IMR-90 (cell line): Measurements from ENCODE around the gene RAB5B. TPM values are rescaled to one million over a fixed set of nuclear protein-coding genes. Genes with fewer than 3 reads are reported as not detected.

Source experiments
- MXI1 ChIP-seq: IDR thresholded peaks from 2 replicates; pipeline ENCODE4 v1.6.1; 2012; ENCODE audit warnings: low read depth, mild to moderate bottlenecking, low read length, moderate library complexity, borderline replicate concordance
- polyA plus RNA-seq, 3 experiments: library from polyadenylated mRNA; depleted of rRNA; stranded (reverse); fragments of >200 nt; gene quantifications; 2 replicates each; pipeline ENCODE4 v1.2.3, GENCODE V29; 2012; ENCODE audit warnings: low replicate concordance in 1 of 3
- total RNA-seq: library from RNA; depleted of rRNA; stranded (reverse); fragments of >200 nt; gene quantifications from 2 replicates; pipeline ENCODE4 v1.2.3, GENCODE V29; 2012
- TF ChIP-seq, protein P1 (sequence below): fragments of 150-350 bp; IDR thresholded peaks from 2 replicates; pipeline ENCODE4 v1.6.1; 2017; ENCODE audit warnings: mild to moderate bottlenecking, antibody characterized with exemption, low read length, low read depth

RAB5B gene
- total and polyA plus RNA-seq, 2 of the 4 experiments (the other 2 are of a cell fraction), result 56.5 to 99.2 TPM

DNA sequence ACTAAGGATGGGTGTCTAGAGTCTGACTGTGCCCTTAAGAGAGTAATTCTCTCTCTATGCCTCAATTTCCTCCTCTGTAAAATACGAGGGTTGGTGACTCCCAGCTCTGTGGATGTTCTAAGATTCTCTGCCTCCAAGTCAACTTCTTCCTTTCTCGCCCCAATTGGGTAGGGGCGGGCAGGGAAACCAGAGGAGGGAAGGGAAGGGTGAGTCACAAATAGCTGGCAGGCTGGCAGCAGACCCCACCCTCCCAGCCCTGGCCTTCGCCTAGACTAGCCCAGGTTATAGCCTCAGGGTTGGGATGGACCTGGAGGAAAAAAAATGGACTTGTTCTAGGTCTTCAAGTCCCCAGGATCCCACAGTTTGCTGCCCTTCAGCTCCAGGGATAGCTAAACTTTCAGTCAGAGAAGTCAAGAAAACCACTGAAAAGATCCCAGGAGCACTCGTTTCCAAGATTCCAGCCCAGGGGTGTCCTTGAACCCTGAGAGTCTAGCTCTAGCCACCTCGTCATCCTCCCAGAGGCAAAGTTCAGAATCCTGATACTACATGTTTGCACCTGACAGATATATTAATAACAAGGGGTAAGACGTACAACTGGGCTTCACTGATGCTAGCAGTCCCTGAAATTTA, 40.6 kb upstream of the RAB5B start (continued):
- TF ChIP-seq, protein P1, sequence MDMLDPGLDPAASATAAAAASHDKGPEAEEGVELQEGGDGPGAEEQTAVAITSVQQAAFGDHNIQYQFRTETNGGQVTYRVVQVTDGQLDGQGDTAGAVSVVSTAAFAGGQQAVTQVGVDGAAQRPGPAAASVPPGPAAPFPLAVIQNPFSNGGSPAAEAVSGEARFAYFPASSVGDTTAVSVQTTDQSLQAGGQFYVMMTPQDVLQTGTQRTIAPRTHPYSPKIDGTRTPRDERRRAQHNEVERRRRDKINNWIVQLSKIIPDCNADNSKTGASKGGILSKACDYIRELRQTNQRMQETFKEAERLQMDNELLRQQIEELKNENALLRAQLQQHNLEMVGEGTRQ, result no peak
- TF ChIP-seq MXI1, result no peak
